HG02870 (cell line): Measurements from ENCODE around the gene IFT122.
"Not testable (repeated sequence)": the region's sequence is repeated elsewhere in the genome, so short reads cannot be mapped to it uniquely, and the experiment has no call there.

ENCODE experiments used
- ATAC-seq: cut with Tn5 transposase; IDR thresholded peaks from one replicate; pipeline ENCODE4 v1.9.1; 2021; ENCODE audit warnings: mild to moderate bottlenecking, moderate library complexity; ENCODE audit not compliant: unreplicated experiment

The IFT122 gene

GRCh38 chr3:129515821-129516432, 75.9 kb downstream of the IFT122 start:
- not testable (repeated sequence) for ATAC-seq

DNA sequence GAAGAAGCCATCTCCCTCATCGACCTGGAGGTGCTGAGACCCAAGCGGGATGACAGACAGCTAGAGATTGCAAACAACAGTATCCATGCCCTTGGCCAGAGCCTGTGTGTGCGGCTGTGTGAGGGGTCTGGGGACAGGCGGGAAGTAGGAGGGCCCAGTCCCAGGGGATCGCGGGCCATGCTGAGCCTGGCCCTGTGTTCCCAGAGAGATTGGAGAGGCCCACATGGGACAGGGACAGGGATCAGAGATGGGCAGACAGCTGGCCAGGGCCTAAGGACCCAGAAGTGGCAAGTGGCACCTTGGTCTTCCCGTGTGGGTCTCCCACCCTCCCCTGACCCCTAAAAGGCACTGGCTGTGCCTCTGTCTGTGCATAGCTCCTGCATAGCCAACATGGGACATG, 77.5 kb downstream of the IFT122 start:
- ATAC-seq, result no peak

DNA sequence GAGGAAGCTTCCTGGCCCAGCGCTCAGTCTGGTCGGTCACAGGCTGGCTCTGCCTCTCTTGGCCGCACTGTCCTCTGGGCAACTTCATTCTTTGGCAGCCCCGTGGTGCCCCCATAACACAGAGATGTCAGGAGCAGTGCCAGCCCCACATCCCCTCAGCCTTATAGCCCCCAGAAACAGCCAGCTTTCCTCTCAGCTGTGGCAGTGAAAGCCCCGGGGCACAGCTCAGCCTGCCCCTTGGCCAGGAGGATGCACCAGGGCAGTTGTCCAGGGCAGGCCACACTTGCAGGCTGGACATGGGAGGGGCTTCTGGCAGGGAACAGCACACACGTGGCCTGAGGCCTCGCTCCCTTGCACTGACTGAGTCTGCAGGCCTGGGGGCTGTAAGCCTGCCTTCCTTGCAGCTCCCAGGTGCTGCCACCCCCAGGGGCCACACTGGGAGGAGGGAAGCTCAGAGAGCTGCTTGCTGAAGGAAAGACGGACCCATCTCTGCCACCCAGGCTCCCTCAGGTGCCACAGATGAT, 78.1 kb downstream of the IFT122 start:
- no peak for ATAC-seq

- ATAC-seq, result no peak
These were observed 78.6 kb downstream of the IFT122 start for GRCh38 chr3:129518581-129518980.

DNA sequence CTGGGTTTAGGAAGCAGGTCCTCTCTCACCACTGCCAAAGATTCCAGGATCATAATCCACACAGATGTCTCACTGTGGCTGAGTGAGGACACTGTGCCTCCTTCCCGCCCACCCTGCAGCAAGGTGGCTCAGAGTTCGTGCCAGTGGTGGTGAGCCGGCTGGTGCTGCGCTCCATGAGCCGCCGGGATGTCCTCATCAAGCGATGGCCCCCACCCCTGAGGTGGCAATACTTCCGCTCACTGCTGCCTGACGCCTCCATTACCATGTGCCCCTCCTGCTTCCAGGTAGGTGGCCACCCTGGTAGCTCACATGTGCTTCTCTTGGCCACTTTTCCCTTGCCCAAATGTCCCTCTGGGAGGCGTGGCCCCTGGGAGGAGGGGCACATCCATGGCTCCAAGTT, 79.4 kb downstream of the IFT122 start:
- ATAC-seq, result no peak

DNA sequence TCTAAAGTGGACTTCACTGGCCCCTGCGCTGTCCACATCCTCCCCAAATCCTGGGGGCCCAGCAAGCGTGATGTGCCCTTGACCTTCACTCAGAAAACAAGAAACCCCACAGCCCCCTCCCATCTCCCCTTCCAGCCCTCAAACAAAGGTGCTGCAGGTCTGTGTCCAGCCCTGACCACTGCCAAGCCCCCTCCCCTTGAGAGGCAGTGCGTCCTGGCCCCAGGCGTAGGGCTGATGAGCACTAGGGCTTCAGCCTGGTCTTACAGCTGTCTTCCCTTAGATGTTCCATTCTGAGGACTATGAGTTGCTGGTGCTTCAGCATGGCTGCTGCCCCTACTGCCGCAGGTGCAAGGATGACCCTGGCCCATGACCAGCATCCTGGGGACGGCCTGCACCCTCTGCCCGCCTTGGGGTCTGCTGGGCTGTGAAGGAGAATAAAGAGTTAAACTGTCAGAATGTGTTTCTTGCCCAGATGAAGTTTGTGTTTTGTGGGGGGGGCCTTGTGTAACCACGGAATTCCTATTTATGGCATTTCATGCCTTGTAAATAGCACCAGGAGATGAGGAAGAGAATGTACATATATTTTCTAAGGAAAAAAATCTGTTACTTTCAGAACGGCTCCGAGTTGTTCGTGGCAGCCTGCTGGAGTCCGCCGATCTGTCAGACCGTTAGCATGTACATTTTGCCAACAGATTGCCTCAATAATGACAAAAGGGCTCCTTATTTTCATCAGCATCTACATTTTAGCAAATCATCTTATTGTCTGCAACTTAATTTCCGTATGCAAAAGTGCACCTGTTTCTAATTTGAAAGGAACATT, 80.1 kb downstream of the IFT122 start:
- no peak for ATAC-seq

DNA sequence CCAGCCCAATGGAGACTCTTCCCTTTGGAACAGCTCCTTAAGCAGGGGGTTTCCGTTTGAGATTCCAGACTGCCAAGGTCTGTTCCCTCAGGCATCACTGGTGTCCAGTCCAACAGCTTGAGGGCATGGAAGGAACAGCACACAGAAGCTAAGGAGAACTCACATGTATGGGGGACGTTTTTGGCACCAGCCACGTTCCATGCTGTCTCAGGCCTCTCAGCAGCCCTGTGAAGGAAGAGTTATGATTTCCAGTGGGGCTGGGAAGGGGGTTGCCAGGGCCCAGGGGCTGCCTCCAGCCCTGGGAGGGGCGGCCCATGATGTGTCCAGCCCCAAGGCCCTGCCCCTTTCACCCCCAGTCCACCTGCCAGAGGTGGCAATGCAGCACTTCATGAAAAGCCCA, 80.9 kb downstream of the IFT122 start:
- no peak for ATAC-seq

- ATAC-seq, result no peak
These were observed 81.6 kb downstream of the IFT122 start for GRCh38 chr3:129521611-129522010.

DNA sequence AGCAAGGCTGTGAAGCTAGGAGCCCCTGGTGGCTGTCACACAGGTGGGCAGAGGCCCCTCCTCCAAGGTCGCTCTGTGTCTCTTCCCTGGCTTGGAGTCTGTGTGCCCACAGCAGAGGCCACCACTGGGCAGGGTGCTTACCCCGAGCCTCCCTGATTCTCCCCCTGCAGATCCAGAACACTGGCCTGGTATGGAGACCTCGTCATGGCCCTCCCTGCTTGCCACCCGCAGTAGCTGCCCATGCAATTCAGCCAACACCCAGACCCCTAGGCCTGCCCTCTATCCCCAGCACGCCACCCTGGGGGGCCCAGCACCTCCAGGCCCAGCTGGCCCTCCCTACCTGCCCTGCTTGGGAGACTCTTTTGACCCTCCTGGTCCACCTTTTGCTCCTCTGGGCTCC, 82.9 kb downstream of the IFT122 start:
- no peak for ATAC-seq

- no peak for ATAC-seq
These were observed 84.1 kb downstream of the IFT122 start for GRCh38 chr3:129524081-129524480.

DNA sequence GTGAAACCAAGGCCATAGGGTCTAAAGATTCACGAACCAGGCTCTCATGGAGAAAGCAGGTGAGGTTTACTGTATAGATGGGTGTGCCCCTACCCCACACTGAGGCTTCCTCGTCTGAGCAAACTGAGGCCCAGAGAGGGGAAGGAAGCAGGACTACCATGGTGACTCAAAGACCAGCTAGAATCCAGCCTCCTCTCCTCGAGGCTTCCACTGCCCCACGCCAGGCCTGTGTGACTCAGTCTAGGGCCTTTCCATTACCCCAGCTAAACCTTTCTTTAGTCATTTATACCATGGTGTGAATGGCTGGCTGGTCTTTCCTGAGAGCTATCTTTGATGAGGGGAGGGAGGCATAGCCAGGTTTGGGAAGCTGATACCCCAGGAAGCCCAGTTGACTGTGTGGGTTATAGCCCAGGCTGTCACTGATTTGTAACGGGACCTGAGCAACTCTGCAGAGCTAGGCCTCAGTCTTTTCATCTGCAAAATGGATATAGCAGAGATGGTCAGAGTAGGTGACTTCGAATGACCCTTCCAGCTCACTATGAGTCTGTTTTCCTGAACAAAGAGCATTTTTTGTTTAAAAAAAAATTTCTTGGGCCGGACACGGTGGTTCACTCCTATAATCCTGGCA, 85.4 kb downstream of the IFT122 start:
- ATAC-seq, result no peak

GRCh38 chr3:129526121-129526900, 86.3 kb downstream of the IFT122 start:
- peak; percentile 90 for ATAC-seq

GRCh38 chr3:129527262-129527661, 87.2 kb downstream of the IFT122 start:
- ATAC-seq, result no peak

DNA sequence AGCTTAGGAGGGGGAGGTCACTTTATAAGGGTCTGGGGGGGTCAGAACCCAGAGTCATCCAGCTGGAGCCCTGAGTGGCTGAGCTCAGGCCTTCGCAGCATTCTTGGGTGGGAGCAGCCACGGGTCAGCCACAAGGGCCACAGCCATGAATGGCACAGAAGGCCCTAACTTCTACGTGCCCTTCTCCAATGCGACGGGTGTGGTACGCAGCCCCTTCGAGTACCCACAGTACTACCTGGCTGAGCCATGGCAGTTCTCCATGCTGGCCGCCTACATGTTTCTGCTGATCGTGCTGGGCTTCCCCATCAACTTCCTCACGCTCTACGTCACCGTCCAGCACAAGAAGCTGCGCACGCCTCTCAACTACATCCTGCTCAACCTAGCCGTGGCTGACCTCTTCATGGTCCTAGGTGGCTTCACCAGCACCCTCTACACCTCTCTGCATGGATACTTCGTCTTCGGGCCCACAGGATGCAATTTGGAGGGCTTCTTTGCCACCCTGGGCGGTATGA, 88.6 kb downstream of the IFT122 start, which contains the start of gene RHO:
TSS of gene RHO (plus strand) at position 51 of the 512 bp plus-strand sequence. CDS start at position 146, 95 bp downstream.
- no peak for ATAC-seq

GRCh38 chr3:129529436-129530210, 89.6 kb downstream of the IFT122 start:
- no peak for ATAC-seq

- ATAC-seq, result no peak
These were observed 90.3 kb downstream of the IFT122 start for GRCh38 chr3:129530251-129530791.

- ATAC-seq, result no peak
These were observed 90.8 kb downstream of the IFT122 start for GRCh38 chr3:129530821-129531220.

- no peak for ATAC-seq
These were observed 91.7 kb downstream of the IFT122 start for GRCh38 chr3:129531699-129532098.

DNA sequence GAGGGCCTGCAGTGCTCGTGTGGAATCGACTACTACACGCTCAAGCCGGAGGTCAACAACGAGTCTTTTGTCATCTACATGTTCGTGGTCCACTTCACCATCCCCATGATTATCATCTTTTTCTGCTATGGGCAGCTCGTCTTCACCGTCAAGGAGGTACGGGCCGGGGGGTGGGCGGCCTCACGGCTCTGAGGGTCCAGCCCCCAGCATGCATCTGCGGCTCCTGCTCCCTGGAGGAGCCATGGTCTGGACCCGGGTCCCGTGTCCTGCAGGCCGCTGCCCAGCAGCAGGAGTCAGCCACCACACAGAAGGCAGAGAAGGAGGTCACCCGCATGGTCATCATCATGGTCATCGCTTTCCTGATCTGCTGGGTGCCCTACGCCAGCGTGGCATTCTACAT, 92.2 kb downstream of the IFT122 start:
- no peak for ATAC-seq

DNA sequence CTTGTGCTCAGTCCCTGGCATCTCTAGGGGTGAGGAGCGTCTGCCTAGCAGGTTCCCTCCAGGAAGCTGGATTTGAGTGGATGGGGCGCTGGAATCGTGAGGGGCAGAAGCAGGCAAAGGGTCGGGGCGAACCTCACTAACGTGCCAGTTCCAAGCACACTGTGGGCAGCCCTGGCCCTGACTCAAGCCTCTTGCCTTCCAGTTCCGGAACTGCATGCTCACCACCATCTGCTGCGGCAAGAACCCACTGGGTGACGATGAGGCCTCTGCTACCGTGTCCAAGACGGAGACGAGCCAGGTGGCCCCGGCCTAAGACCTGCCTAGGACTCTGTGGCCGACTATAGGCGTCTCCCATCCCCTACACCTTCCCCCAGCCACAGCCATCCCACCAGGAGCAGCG, 93.4 kb downstream of the IFT122 start:
- no peak for ATAC-seq
